Esophagus (tissue), 2 donors: ENCODE results near the gene PTPN7. TPM values are rescaled to one million over a fixed set of nuclear protein-coding genes. Genes with fewer than 3 reads are reported as not detected.
"Not testable (repeated sequence)": the region's sequence is repeated elsewhere in the genome, so short reads cannot be mapped to it uniquely, and the experiment has no call there.

Source experiments
- H3K27ac ChIP-seq, 2 donors: one replicate each; pipeline ENCODE4 v1.5.1; 2013; ENCODE audit warnings: low read depth in 2 of 2, mild to moderate bottlenecking in 2 of 2, inconsistent platforms in 1 of 2, low read length in 1 of 2, moderate library complexity in 1 of 2
- H3K27me3 ChIP-seq, 2 donors: one replicate each; pipeline ENCODE4 v1.6.1; 2013; ENCODE audit warnings: low read length in 2 of 2, control low read depth in 1 of 2, mild to moderate bottlenecking in 1 of 2; ENCODE audit not compliant: insufficient read depth in 2 of 2, control insufficient read depth in 1 of 2
- H3K36me3 ChIP-seq, 2 donors: one replicate each; pipeline ENCODE4 v1.6.1; 2013; ENCODE audit warnings: low read length in 1 of 2; ENCODE audit not compliant: control insufficient read depth in 2 of 2, insufficient read depth in 2 of 2
- H3K4me1 ChIP-seq, 2 donors: one replicate each; pipeline ENCODE4 v1.6.1; 2013; ENCODE audit warnings: low read length in 1 of 2; ENCODE audit not compliant: control insufficient read depth in 2 of 2, insufficient read depth in 2 of 2
- H3K4me3 ChIP-seq, 2 donors: one replicate each; pipeline ENCODE4 v1.5.1; 2013; ENCODE audit warnings: low read length in 2 of 2, mild to moderate bottlenecking in 2 of 2, low read depth in 1 of 2, moderate library complexity in 1 of 2
- H3K9me3 ChIP-seq, 2 donors: one replicate each; pipeline ENCODE4 v1.6.1; 2013; ENCODE audit warnings: mild to moderate bottlenecking in 2 of 2, low read depth in 1 of 2, low read length in 1 of 2, moderate library complexity in 1 of 2; ENCODE audit not compliant: control insufficient read depth in 2 of 2, insufficient read depth in 1 of 2
- whole genome bisulfite sequencing, 2 donors: extraction: QIAGEN DNeasy Blood & Tissue Kit; methylation state at CpG; one replicate each; pipeline ENCODE4 v1.1.7; 2013; 5-methylcytosine and 5-hydroxymethylcytosine counted together
- polyA plus RNA-seq, 2 donors: library from polyadenylated mRNA; stranded (reverse); fragments of 200-250 nt; gene quantifications; one replicate each; pipeline ENCODE4 v1.2.3, GENCODE V29; 2013
- donor health status: healthy with polysubstance abuse.
- donor health status: Bipolar disorder and iron deficiency.

PTPN7 gene
- polyA plus RNA-seq, 2 donors = 1.6 to 1.9 TPM

- H3K9me3 ChIP-seq, H3K4me3 ChIP-seq, H3K4me1 ChIP-seq, H3K27me3 ChIP-seq, H3K36me3 ChIP-seq, H3K27ac ChIP-seq: not testable (repeated sequence)
- 57 to 65% methylated on average over 2 of the region's 2 CpGs for WGBS, 2 donors
Observed at GRCh38 chr1:202180751-202181139, 20.3 kb upstream of the PTPN7 start.

GRCh38 chr1:202179828-202180750, 19.7 kb upstream of the PTPN7 start:
- Histone ChIP-seq H3K9me3 (no peaks in the 10 kb centered on the region), H3K4me3 (no peak overlapping the region), H3K36me3 (no peaks in the 10 kb centered on the region), H3K27ac (no peak overlapping the region), H3K27me3 (no peaks in the 10 kb centered on the region), H3K4me1 (no peaks in the 10 kb centered on the region)
- WGBS, 2 donors = 71 to 80% methylated on average over 19 of the region's 19 CpGs

GRCh38 chr1:202176949-202177927, 16.8 kb upstream of the PTPN7 start:
- Histone ChIP-seq H3K27ac (no peak overlapping the region), H3K27me3 (no peaks in the 10 kb centered on the region), H3K9me3 (no peaks in the 10 kb centered on the region), H3K4me1 (no peaks in the 10 kb centered on the region), H3K4me3 (no peak overlapping the region), H3K36me3 (no peaks in the 10 kb centered on the region)
- WGBS, 2 donors = 89 to 92% methylated on average over 28 to 29 of the region's 29 CpGs

DNA sequence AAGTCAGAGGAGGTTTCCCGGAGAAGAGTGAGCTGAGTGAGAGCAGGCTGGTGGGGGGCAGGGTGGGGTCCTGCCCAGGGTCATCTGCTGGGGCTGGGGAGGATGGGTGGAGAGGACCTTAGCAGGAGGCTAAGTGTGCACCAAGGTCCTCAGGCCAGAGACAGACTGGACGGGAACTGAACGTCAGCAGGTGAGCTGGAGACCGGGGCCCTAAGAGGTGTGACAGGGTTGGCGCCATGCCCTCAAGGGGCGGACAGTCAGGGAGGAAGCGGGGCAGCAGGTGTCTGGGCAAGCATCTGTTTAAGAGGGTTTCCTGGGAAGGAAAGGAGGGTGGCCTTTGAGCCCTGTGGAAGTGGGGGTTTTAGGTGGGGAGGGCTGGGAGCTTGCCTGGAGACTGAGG, 13.6 kb upstream of the PTPN7 start:
- Histone ChIP-seq H3K27me3 (no peaks in the 10 kb centered on the region), H3K9me3 (no peaks in the 10 kb centered on the region), H3K27ac (no peak overlapping the region), H3K36me3 (no peaks in the 10 kb centered on the region), H3K4me3 (no peak overlapping the region), H3K4me1 (no peaks in the 10 kb centered on the region)
- WGBS, 2 donors = 78 to 93% methylated on average over 7 of the region's 7 CpGs

GRCh38 chr1:202172015-202172355, 11.6 kb upstream of the PTPN7 start:
- Histone ChIP-seq H3K36me3 (no peaks in the 10 kb centered on the region), H3K9me3 (no peaks in the 10 kb centered on the region), H3K4me3 (no peak overlapping the region), H3K27me3 (no peaks in the 10 kb centered on the region), H3K4me1 (no peaks in the 10 kb centered on the region), H3K27ac (no peak overlapping the region)
- WGBS, 2 donors = 91% methylated on average over 5 of the region's 5 CpGs

DNA sequence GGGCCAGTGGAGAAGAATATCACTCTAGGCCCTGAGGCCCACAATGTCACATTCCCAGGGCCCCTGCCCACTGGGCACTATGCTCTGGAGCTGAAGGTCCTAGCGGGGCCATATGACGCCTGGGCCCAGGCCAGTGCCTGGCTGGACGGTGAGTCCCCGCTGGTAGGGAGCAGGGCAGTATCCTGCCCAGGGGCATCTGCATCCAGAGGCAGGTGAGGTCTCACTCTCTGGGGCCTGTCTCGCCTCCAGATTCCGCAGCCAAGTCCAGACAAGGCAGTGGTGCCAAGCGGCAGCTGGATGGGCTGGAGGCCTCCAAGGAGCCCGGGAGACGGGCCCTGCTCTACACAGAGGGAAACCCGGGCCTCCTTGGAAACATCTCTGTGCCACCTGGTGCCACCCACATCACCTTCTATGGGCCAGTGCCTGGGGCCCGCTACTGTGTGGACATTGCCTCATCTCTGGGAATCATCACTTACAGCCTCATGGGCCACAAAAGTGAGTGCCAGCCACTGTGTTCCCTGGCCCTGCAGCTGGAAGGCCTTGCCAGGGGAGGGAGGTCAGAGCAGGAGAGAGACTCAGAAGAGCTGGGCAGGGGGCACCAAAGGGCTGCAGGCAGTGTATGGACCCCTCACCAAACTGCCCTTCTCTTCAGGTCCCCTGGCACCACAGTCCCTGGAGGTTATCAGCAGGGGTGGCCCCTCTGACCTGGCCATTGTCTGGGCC, 11.1 kb upstream of the PTPN7 start:
- H3K4me1 ChIP-seq = no peaks in the 10 kb centered on the region
- no peaks in the 10 kb centered on the region for H3K9me3 ChIP-seq
- no peaks in the 10 kb centered on the region for H3K27me3 ChIP-seq
- H3K36me3 ChIP-seq = no peaks in the 10 kb centered on the region
- no peak overlapping the region for H3K4me3 ChIP-seq
- 88 to 95% methylated on average over 11 of the region's 11 CpGs for WGBS, 2 donors
- H3K27ac ChIP-seq = no peak overlapping the region

DNA sequence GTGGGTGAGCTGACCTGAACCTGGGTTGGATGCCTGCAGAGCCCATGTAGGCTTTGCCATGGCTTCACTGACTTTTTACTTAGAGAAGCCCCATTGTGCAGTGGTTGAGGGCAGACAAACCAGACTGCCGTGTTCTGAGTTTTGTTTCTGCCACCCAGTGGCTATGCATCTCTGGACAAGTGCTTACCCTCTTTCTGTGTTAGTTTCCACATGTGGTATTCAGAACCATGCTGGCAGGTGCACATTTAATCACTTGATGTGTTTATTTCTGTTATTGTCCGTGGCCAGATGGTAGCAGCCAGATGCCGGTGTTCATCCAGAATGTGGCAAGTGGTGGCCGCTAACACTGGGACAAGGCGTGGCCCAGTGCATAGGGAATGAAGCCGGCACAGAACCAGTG, 10.3 kb upstream of the PTPN7 start:
- 79 to 85% methylated on average over 6 of the region's 6 CpGs for WGBS, 2 donors
- no peaks in the 10 kb centered on the region for H3K36me3 ChIP-seq
- H3K4me1 ChIP-seq = no peaks in the 10 kb centered on the region
- no peaks in the 10 kb centered on the region for H3K9me3 ChIP-seq
- H3K27me3 ChIP-seq = no peaks in the 10 kb centered on the region
- H3K27ac ChIP-seq = no peak overlapping the region
- H3K4me3 ChIP-seq = no peak overlapping the region

DNA sequence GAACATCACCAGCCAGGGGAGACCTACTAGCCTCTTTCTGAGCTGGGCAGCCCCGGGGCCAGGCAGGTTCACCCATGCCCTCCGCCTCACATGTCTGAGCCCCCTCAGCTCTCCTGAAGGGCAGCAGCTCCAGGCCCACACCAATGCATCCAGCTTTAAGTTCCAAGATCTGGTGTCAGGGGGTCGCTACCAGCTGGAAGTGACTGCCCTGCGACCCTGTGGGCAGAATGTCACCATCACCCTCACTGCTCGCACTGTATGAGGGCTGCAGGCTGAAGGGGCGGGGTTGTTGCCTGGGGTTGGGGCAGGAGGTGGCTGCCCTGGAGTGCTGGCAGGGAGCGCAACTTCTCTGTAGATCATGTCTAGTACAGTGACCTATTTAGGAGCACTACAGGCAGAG, 8.5 kb upstream of the PTPN7 start:
- Histone ChIP-seq H3K27ac (no peak overlapping the region), H3K4me3 (no peak overlapping the region), H3K27me3 (no peaks in the 10 kb centered on the region), H3K4me1 (no peaks in the 10 kb centered on the region), H3K36me3 (no peaks in the 10 kb centered on the region), H3K9me3 (no peaks in the 10 kb centered on the region)
- WGBS, 2 donors = 89 to 95% methylated on average over 7 of the region's 7 CpGs

- H3K9me3 ChIP-seq = no peaks in the 10 kb centered on the region
- no peak overlapping the region for H3K27ac ChIP-seq
- H3K4me1 ChIP-seq = no peaks in the 10 kb centered on the region
- no peak overlapping the region for H3K4me3 ChIP-seq
- 45 to 49% methylated on average over 17 to 18 of the region's 18 CpGs for WGBS, 2 donors
- H3K27me3 ChIP-seq = no peaks in the 10 kb centered on the region
- H3K36me3 ChIP-seq = no peaks in the 10 kb centered on the region
Observed at GRCh38 chr1:202167708-202168415, 7.5 kb upstream of the PTPN7 start.
